Measurements from ENCODE around the gene UGT1A10. TPM values are rescaled to one million over a fixed set of nuclear protein-coding genes. Genes with fewer than 3 reads are reported as not detected.

The UGT1A10 gene
- total RNA-seq, 5 donors from 2014 or later (not counting 1 experiment from before 2014, with no cell fraction given), result not detected

DNA sequence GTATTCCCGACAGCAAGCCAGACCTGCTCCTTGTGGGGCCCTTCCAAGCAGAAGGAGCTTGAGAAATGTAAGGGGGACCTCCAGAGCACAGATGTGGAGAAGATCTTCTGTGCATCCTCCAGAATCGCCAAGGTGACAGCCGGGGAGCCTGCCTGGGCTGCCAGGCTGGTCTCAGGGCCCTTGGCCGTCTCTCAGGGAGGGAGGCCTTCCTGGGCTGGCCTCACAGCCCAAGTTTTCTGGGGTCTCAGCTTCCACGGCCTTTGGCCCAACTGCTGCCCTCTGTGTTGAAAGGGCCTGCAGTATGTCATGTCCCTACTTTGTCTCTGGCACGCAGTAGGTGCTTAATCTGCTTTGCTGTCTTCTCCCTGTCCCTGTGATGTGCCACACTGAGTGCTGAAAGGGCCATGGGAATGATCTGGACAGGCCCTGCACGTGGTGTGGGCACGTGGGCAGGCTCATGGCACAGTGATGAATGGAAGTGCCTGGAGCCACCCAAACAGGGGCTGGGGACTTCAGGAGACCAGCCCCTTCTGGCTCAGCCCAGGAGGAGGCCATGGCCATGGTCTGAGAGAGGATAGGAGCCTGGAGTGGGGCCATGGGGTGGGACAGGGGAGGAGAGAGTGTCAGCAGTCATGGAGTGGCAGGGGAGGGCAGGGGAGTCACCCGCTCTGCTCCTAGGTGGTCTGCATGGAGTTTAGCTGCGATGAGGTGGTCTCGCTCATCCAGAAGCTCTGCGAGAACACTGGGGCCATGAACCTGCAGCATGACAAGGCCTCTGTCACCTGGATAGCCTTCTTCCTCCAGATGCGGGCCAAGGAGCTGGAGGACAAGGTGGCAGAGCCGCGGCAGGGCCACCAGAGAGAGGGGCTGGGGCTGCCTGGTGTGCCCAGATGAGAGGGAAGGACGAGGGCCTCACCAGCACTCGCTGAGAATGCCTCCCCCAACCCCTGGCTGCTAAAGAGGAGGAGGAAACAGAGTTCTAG, 182.7 kb downstream of the UGT1A10 start:
- DNase-seq (peak in 1 of 35 experiments; percentile 21), ATAC-seq (replicated peaks in 1 of 4) (no peak)
- POLR2A ChIA-PET, result no interaction called here
- H3K9me3 Mint-ChIP-seq, result no peaks in the 10 kb centered on the region
- CTCF ChIA-PET, result no interaction called here
- 57% methylated on average over 11 of the region's 17 CpGs for WGBS (ENCODE audit: insufficient coverage)
- no peak overlapping the region for H3K4me3 ChIP-seq (ENCODE audit: control insufficient read depth in 1 of 2, extremely low read depth in 1 of 2, low read length in 1 of 2)
- H3K27ac Mint-ChIP-seq, result no peak overlapping the region
- H3K27me3 ChIP-seq (replicated peaks in 1 of 2; ENCODE audit: control insufficient read depth in 2 of 2, extremely low read depth in 1 of 2, insufficient read depth in 2 of 2, low read length in 1 of 2), result peaks cover 0 to 53% of the 10 kb centered on the region in 2 experiments
- H3K27ac ChIP-seq (ENCODE audit: low read length), result no peak overlapping the region
- no peaks in the 10 kb centered on the region for H3K9me3 ChIP-seq
- H3K36me3 ChIP-seq (ENCODE audit: control insufficient read depth in 2 of 2, extremely low read depth in 1 of 2, insufficient read depth in 1 of 2, low read length in 1 of 2), result no peaks in the 10 kb centered on the region
- H3K36me3 Mint-ChIP-seq, result no peaks in the 10 kb centered on the region
- peaks cover 14 to 33% of the 10 kb centered on the region in 2 donors for H3K27me3 Mint-ChIP-seq
- no peaks in the 10 kb centered on the region for H3K4me1 ChIP-seq (ENCODE audit: control insufficient read depth in 1 of 2, extremely low read depth in 1 of 2, insufficient read depth in 2 of 2, low read length in 2 of 2)
- H3K4me1 Mint-ChIP-seq, result peaks cover 0 to 5% (median 0%) of the 10 kb centered on the region in 3 donors
- H3K4me3 Mint-ChIP-seq, result no peak overlapping the region

DNA sequence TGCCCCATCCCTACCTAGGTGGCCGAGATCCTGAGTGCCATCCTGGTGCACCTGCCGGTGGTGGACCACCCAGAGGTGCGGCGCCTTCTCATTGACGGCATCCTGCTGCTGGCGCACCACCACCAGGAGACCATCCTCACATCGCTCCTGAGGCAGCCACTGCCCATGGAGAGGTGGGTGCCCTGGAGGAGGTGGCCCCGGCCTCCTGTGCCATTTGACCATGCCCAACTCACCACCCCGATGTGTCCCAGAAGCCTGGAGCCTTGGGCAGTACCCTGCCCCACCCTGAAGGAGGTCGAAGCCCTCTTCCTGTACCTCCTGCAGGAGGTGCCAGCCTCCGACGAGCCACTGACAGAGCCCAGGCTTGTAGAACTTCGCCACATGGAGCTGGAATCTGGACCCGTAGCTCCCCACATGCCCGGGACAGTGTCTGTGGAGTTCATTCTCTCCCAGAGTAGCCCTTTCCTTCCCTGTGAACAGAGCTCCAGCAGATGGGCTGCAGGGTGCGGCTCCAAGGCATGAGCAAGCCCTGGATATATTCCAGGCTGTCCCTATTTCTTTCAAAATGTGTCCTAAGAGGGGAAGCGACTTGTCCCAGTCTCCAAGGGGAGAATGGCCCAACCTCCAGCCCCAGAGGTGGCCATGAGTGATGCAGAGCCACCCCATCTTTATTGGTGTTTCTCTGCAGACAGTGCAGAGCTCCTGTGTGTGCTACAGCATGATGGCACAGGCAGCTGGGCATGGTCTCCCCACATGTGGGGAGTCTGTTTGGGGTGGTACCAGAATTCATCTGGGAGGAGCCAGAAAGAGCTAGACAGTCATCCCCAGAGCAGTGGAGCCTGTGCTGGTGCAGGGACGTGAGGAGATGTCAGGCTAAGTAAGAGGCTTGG, 183.9 kb downstream of the UGT1A10 start:
- DNase-seq, result peak in 1 of 35 experiments; percentile 13
- H3K27ac Mint-ChIP-seq, result no peak overlapping the region
- ATAC-seq (replicated peaks in 1 of 4), result no peak
- ChIA-PET POLR2A (no interaction called here), CTCF (no interaction called here)
- Histone ChIP-seq H3K4me1 (ENCODE audit: control insufficient read depth in 1 of 2, extremely low read depth in 1 of 2, insufficient read depth in 2 of 2, low read length in 2 of 2) (no peaks in the 10 kb centered on the region), H3K36me3 (ENCODE audit: control insufficient read depth in 2 of 2, extremely low read depth in 1 of 2, insufficient read depth in 1 of 2, low read length in 1 of 2) (no peaks in the 10 kb centered on the region), H3K9me3 (no peaks in the 10 kb centered on the region), H3K4me3 (ENCODE audit: control insufficient read depth in 1 of 2, extremely low read depth in 1 of 2, low read length in 1 of 2) (no peak overlapping the region), H3K27ac (ENCODE audit: low read length) (no peak overlapping the region), H3K27me3 (replicated peaks in 1 of 2; ENCODE audit: control insufficient read depth in 2 of 2, extremely low read depth in 1 of 2, insufficient read depth in 2 of 2, low read length in 1 of 2) (peaks cover 0 to 53% of the 10 kb centered on the region in 2 experiments)
- H3K36me3 Mint-ChIP-seq, result no peaks in the 10 kb centered on the region
- H3K4me1 Mint-ChIP-seq, result peaks cover 0 to 5% (median 0%) of the 10 kb centered on the region in 3 donors
- no peaks in the 10 kb centered on the region for H3K9me3 Mint-ChIP-seq
- 73% methylated on average over 12 of the region's 18 CpGs for WGBS (ENCODE audit: insufficient coverage)
- no peak overlapping the region for H3K4me3 Mint-ChIP-seq
- peaks cover 14 to 29% of the 10 kb centered on the region in 2 donors for H3K27me3 Mint-ChIP-seq

DNA sequence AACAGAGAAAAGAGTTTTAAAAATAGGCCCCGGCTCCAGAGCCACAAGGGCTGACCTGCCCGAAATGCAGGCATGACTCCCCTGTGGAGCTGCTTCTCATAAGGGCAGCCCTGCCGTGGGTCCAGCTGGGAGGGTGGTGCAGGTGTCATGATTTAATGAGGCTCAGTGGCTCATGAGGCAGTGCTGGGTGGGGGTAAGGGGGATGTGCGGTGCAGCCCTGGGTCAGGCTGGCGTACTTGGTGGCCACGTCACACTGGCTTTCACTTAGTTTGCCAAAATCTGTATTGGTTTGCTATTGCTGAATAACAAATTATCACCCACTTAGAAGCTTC, 184.5 kb downstream of the UGT1A10 start:
- 83% methylated on average over 3 of the region's 6 CpGs for WGBS (ENCODE audit: insufficient coverage)
- ChIA-PET POLR2A (no interaction called here), CTCF (no interaction called here)
- no peaks in the 10 kb centered on the region for H3K9me3 Mint-ChIP-seq
- DNase-seq (no peak), ATAC-seq (replicated peaks in 1 of 4) (no peak)
- H3K4me1 Mint-ChIP-seq, result peaks cover 0 to 5% (median 0%) of the 10 kb centered on the region in 3 donors
- Histone ChIP-seq H3K4me3 (ENCODE audit: control insufficient read depth in 1 of 2, extremely low read depth in 1 of 2, low read length in 1 of 2) (no peak overlapping the region), H3K9me3 (no peaks in the 10 kb centered on the region), H3K36me3 (ENCODE audit: control insufficient read depth in 2 of 2, extremely low read depth in 1 of 2, insufficient read depth in 1 of 2, low read length in 1 of 2) (no peaks in the 10 kb centered on the region), H3K27ac (ENCODE audit: low read length) (no peak overlapping the region), H3K4me1 (ENCODE audit: control insufficient read depth in 1 of 2, extremely low read depth in 1 of 2, insufficient read depth in 2 of 2, low read length in 2 of 2) (no peaks in the 10 kb centered on the region), H3K27me3 (replicated peaks in 1 of 2; ENCODE audit: control insufficient read depth in 2 of 2, extremely low read depth in 1 of 2, insufficient read depth in 2 of 2, low read length in 1 of 2) (peaks cover 0 to 53% of the 10 kb centered on the region in 2 experiments)
- H3K4me3 Mint-ChIP-seq, result no peak overlapping the region
- H3K36me3 Mint-ChIP-seq, result no peaks in the 10 kb centered on the region
- peaks cover 14 to 29% of the 10 kb centered on the region in 2 donors for H3K27me3 Mint-ChIP-seq
- H3K27ac Mint-ChIP-seq, result no peak overlapping the region

DNA sequence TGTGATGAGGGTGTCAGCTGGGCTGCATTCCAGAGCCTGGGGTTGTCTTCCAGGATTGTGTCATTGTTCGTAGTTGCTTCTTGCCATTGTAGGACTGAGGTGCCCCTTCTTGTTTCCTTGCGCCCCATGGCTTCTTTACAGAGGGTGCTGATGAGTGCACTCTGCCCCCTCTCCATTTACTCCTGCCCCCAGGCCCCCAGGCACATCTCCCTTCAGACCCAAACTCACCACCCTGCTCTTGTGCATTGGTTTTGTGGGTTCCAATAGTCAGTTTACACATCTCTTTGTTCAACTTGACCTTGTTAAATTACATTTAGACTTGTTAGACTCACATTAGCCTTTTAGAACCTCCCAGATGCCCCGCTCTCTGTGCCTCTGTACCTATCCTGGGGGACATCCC, 184.9 kb downstream of the UGT1A10 start:
- Mint-ChIP-seq H3K4me3 (no peak overlapping the region), H3K36me3 (no peaks in the 10 kb centered on the region), H3K9me3 (no peaks in the 10 kb centered on the region), H3K27me3 (peaks cover 16 to 26% of the 10 kb centered on the region in 2 donors), H3K4me1 (peaks cover 0 to 5% (median 0%) of the 10 kb centered on the region in 3 donors), H3K27ac (no peak overlapping the region)
- POLR2A ChIA-PET, result no interaction called here
- H3K36me3 ChIP-seq (ENCODE audit: control insufficient read depth in 2 of 2, extremely low read depth in 1 of 2, insufficient read depth in 1 of 2, low read length in 1 of 2), result no peaks in the 10 kb centered on the region
- peaks cover 0 to 53% of the 10 kb centered on the region in 2 experiments for H3K27me3 ChIP-seq (replicated peaks in 1 of 2; ENCODE audit: control insufficient read depth in 2 of 2, extremely low read depth in 1 of 2, insufficient read depth in 2 of 2, low read length in 1 of 2)
- H3K4me1 ChIP-seq (ENCODE audit: control insufficient read depth in 1 of 2, extremely low read depth in 1 of 2, insufficient read depth in 2 of 2, low read length in 2 of 2), result no peaks in the 10 kb centered on the region
- H3K27ac ChIP-seq (ENCODE audit: low read length), result no peak overlapping the region
- no peaks in the 10 kb centered on the region for H3K9me3 ChIP-seq
- no peak for ATAC-seq (replicated peaks in 1 of 4)
- WGBS (ENCODE audit: insufficient coverage), result 100% methylated on average over 1 of the region's 3 CpGs
- no peak overlapping the region for H3K4me3 ChIP-seq (ENCODE audit: control insufficient read depth in 1 of 2, extremely low read depth in 1 of 2, low read length in 1 of 2)
- CTCF ChIA-PET, result no interaction called here
- DNase-seq, result no peak

DNA sequence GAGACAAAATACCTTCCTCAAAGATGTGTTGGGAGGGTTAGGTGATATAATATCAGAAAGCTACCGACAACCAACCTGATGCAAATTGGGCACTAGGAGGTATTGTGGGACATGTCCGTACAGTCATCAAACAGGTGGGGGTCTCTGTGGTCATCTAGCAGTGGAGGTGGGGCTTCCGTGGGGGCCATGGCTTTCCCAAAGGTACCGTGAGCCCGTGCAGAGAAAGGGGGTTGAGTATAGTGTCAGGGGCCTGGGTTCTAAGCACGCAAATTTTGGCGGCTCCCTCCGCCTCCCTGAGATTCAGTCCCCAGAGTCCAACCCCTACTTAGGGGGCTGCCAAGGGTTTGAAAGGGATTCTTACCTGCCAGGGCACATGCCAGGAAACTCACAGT, 185.5 kb downstream of the UGT1A10 start:
- H3K9me3 Mint-ChIP-seq, result no peaks in the 10 kb centered on the region
- POLR2A ChIA-PET, result no interaction called here
- Histone ChIP-seq H3K4me1 (ENCODE audit: control insufficient read depth in 1 of 2, extremely low read depth in 1 of 2, insufficient read depth in 2 of 2, low read length in 2 of 2) (no peaks in the 10 kb centered on the region), H3K4me3 (ENCODE audit: control insufficient read depth in 1 of 2, extremely low read depth in 1 of 2, low read length in 1 of 2) (no peak overlapping the region), H3K27me3 (replicated peaks in 1 of 2; ENCODE audit: control insufficient read depth in 2 of 2, extremely low read depth in 1 of 2, insufficient read depth in 2 of 2, low read length in 1 of 2) (peaks cover 0 to 52% of the 10 kb centered on the region in 2 experiments), H3K36me3 (ENCODE audit: control insufficient read depth in 2 of 2, extremely low read depth in 1 of 2, insufficient read depth in 1 of 2, low read length in 1 of 2) (no peaks in the 10 kb centered on the region), H3K9me3 (no peaks in the 10 kb centered on the region), H3K27ac (ENCODE audit: low read length) (no peak overlapping the region)
- CTCF ChIA-PET, result no interaction called here
- no peak overlapping the region for H3K27ac Mint-ChIP-seq
- H3K36me3 Mint-ChIP-seq, result no peaks in the 10 kb centered on the region
- WGBS (ENCODE audit: insufficient coverage), result 90% methylated on average over 2 of the region's 8 CpGs
- no peak overlapping the region for H3K4me3 Mint-ChIP-seq
- peaks cover 15 to 22% of the 10 kb centered on the region in 2 donors for H3K27me3 Mint-ChIP-seq
- peaks cover 0 to 5% (median 0%) of the 10 kb centered on the region in 3 donors for H3K4me1 Mint-ChIP-seq
- ATAC-seq (replicated peaks in 1 of 4), result no peak
- DNase-seq, result no peak

DNA sequence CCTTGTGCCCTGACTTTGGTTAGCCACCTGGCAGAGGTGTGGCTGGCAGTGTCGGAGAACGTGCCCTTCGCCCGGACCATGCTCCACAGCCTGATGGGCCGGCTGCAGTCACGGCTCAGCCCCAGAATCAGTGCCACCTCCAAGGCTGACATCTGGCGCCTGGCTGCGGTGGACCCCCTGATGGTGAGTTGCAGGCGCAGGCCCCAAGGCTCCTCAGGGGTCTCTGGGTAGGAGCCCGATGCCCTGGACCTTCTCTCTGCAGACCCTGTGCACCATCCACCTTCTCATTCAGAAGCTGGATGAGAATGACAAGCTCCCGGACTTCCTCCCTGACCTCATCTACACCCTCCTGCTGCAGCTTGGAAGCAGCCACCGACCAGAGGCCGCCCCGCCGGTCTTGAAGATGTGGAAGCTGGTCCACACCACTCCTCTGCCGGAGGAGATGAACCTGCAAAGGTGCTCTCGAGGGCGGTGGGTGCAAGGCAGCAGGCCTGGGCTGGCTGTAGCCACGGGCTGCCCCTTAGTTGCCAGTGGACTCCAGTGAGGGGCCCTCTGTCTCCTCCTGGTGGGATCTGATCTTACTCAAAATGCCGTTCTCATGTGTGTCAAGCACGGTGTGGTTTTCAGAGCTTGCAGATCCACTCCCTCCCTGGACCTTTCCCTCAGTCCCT, 186.0 kb downstream of the UGT1A10 start:
- ChIA-PET CTCF (no interaction called here), POLR2A (no interaction called here)
- WGBS (ENCODE audit: insufficient coverage), result 94% methylated on average over 21 of the region's 21 CpGs
- Histone ChIP-seq H3K27ac (ENCODE audit: low read length) (no peak overlapping the region), H3K9me3 (no peaks in the 10 kb centered on the region), H3K36me3 (ENCODE audit: control insufficient read depth in 2 of 2, extremely low read depth in 1 of 2, insufficient read depth in 1 of 2, low read length in 1 of 2) (no peaks in the 10 kb centered on the region), H3K27me3 (replicated peaks in 1 of 2; ENCODE audit: control insufficient read depth in 2 of 2, extremely low read depth in 1 of 2, insufficient read depth in 2 of 2, low read length in 1 of 2) (peaks cover 0 to 48% of the 10 kb centered on the region in 2 experiments), H3K4me3 (ENCODE audit: control insufficient read depth in 1 of 2, extremely low read depth in 1 of 2, low read length in 1 of 2) (no peak overlapping the region), H3K4me1 (ENCODE audit: control insufficient read depth in 1 of 2, extremely low read depth in 1 of 2, insufficient read depth in 2 of 2, low read length in 2 of 2) (no peaks in the 10 kb centered on the region)
- Mint-ChIP-seq H3K4me3 (no peak overlapping the region), H3K27me3 (peaks cover 12 to 21% of the 10 kb centered on the region in 2 donors), H3K36me3 (no peaks in the 10 kb centered on the region), H3K27ac (no peak overlapping the region), H3K9me3 (no peaks in the 10 kb centered on the region), H3K4me1 (peaks cover 0 to 2% (median 0%) of the 10 kb centered on the region in 3 donors)
- peak in 1 of 35 experiments; percentile 13 for DNase-seq
- no peak for ATAC-seq (replicated peaks in 1 of 4)

Measured in T-cell (primary cell).